Mesenchymal stem cell (in vitro differentiated cells and primary cell): ENCODE measurements around the gene SLC35B3.

Experiments
- DNase-seq: peaks from one replicate; pipeline ENCODE4 v3.0.0-alpha.2; 2013
- H2AFZ ChIP-seq: one replicate; pipeline ENCODE4 v1.6.1; 2013; ENCODE audit warnings: low read depth, mild to moderate bottlenecking, control low read depth, inconsistent platforms, low read length, moderate library complexity
- H2AK5ac ChIP-seq: 2 replicates; pipeline ENCODE4 v1.6.1; 2013; ENCODE audit warnings: low read length, moderate library complexity, mild to moderate bottlenecking, inconsistent platforms; ENCODE audit not compliant: severe bottlenecking
- H2BK120ac ChIP-seq: one replicate; pipeline ENCODE4 v1.6.1; 2013; ENCODE audit warnings: low read depth, mild to moderate bottlenecking, inconsistent platforms, low read length, moderate library complexity
- H2BK12ac ChIP-seq, 2 experiments: one replicate each; pipeline ENCODE4 v1.6.1; 2013; ENCODE audit warnings: inconsistent platforms in 2 of 2, low read length in 2 of 2, mild to moderate bottlenecking in 2 of 2, moderate library complexity in 2 of 2, control low read depth in 1 of 2
- H2BK15ac ChIP-seq: one replicate; pipeline ENCODE4 v1.6.1; 2013; ENCODE audit warnings: mild to moderate bottlenecking, low read depth, inconsistent platforms; ENCODE audit not compliant: poor library complexity, severe bottlenecking
- H2BK5ac ChIP-seq: 2 replicates; pipeline ENCODE4 v1.6.1; 2013; ENCODE audit warnings: low read depth, mild to moderate bottlenecking, low read length, control low read depth, inconsistent platforms; ENCODE audit not compliant: poor library complexity, severe bottlenecking
- H3K14ac ChIP-seq, 2 experiments: one replicate each; pipeline ENCODE4 v1.6.1; 2013; ENCODE audit warnings: inconsistent platforms in 2 of 2, low read length in 2 of 2, control low read depth in 1 of 2, mild to moderate bottlenecking in 1 of 2, moderate library complexity in 1 of 2
- H3K18ac ChIP-seq, 2 experiments: one replicate each; pipeline ENCODE4 v1.6.1; 2013; ENCODE audit warnings: inconsistent platforms in 2 of 2, low read length in 2 of 2, control low read depth in 1 of 2, low read depth in 1 of 2, mild to moderate bottlenecking in 1 of 2
- H3K23ac ChIP-seq, 2 experiments: one replicate each; pipeline ENCODE4 v1.6.1; 2013; ENCODE audit warnings: inconsistent platforms in 2 of 2, low read length in 2 of 2, mild to moderate bottlenecking in 2 of 2, moderate library complexity in 2 of 2, control low read depth in 1 of 2
- H3K27ac ChIP-seq: 2 replicates; pipeline ENCODE4 v1.5.1; 2013; ENCODE audit warnings: mild to moderate bottlenecking, moderate library complexity, low read length, control low read depth, inconsistent platforms; ENCODE audit not compliant: poor library complexity, severe bottlenecking
- H3K27me3 ChIP-seq, 2 experiments: 2 replicates each; pipeline versions ENCODE4 v1.6.1 to v1.7.0; 2013; ENCODE audit warnings: low read length in 2 of 2, mild to moderate bottlenecking in 2 of 2, moderate library complexity in 2 of 2, control low read depth in 1 of 2, inconsistent platforms in 1 of 2; ENCODE audit not compliant: control insufficient read depth in 1 of 2, insufficient read depth in 1 of 2
- H3K36me3 ChIP-seq, 2 experiments: 2 replicates each; pipeline versions ENCODE4 v1.6.1 to v1.7.0; 2013; ENCODE audit warnings: low read length in 2 of 2, control low read depth in 1 of 2, inconsistent platforms in 1 of 2, low read depth in 1 of 2, mild to moderate bottlenecking in 1 of 2; ENCODE audit not compliant: insufficient read depth in 2 of 2, control insufficient read depth in 1 of 2
- H3K4ac ChIP-seq, 2 experiments: one replicate each; pipeline ENCODE4 v1.6.1; 2013; ENCODE audit warnings: inconsistent platforms in 2 of 2, low read length in 2 of 2, mild to moderate bottlenecking in 2 of 2, moderate library complexity in 2 of 2, control low read depth in 1 of 2, low read depth in 1 of 2
- H3K4me1 ChIP-seq: 2 replicates; pipeline ENCODE4 v1.6.1; 2013; ENCODE audit warnings: low read depth, low read length, control low read depth; ENCODE audit not compliant: control insufficient read depth, insufficient read depth
- H3K4me2 ChIP-seq: 2 replicates; pipeline ENCODE4 v1.6.1; 2013; ENCODE audit warnings: low read length, mild to moderate bottlenecking, inconsistent platforms; ENCODE audit not compliant: poor library complexity, severe bottlenecking
- H3K4me3 ChIP-seq, 2 experiments: 2 replicates each; pipeline versions ENCODE4 v1.5.1 to v1.7.0; 2013; ENCODE audit warnings: low read length in 2 of 2, mild to moderate bottlenecking in 2 of 2, control low read depth in 1 of 2, low read depth in 1 of 2; ENCODE audit not compliant: insufficient read depth in 1 of 2
- H3K79me1 ChIP-seq: replicated peaks from 2 replicates; pipeline ENCODE4 v1.6.1; 2013; ENCODE audit warnings: mild to moderate bottlenecking, control low read depth, low read length, inconsistent platforms; ENCODE audit not compliant: poor library complexity, severe bottlenecking
- H3K9ac ChIP-seq: 2 replicates; pipeline ENCODE4 v1.7.0; 2013; ENCODE audit warnings: mild to moderate bottlenecking, low read length, moderate library complexity
- H3K9me3 ChIP-seq: 2 replicates; pipeline ENCODE4 v1.7.0; 2013; ENCODE audit warnings: mild to moderate bottlenecking, low read length; ENCODE audit not compliant: control insufficient read depth
- H4K8ac ChIP-seq: one replicate; pipeline ENCODE4 v1.6.1; 2013; ENCODE audit warnings: inconsistent platforms, mild to moderate bottlenecking, low read length, moderate library complexity
- H4K91ac ChIP-seq: one replicate; pipeline ENCODE4 v1.6.1; 2013; ENCODE audit warnings: mild to moderate bottlenecking, low read length, inconsistent platforms
- WGBS: methylation state at CpG from one replicate; pipeline ENCODE4 v1.1.7; 2013; ENCODE audit warnings: mixed read lengths; 5-methylcytosine and 5-hydroxymethylcytosine counted together

The SLC35B3 gene

DNA sequence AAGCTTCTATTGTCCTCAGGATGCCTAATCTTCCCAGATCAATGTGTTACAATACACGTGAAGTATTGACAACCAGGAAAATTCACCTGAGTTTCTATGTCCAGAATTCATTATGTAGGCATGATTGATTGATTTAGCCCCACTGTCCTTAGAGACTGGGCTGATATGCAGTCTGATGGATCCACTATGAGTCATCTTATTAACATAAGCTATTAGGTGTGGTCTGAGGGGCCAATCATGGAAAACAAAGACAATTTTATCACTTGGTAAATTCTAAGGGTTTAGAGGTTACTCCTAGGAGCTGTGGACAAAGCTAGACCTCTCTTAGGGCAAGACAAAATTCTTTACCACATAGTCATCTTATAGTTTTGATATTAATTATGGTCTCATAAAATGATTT is 41.3 kb upstream of the SLC35B3 start:
- Histone ChIP-seq H3K4me3 (no peak overlapping the region), H3K79me1 (no peaks in the 10 kb centered on the region), H2BK12ac (no peak overlapping the region), H2BK120ac (no peak overlapping the region), H3K9me3 (peaks cover 6% of the 10 kb centered on the region), H2AFZ (no peak overlapping the region), H2BK5ac (no peak overlapping the region), H3K27ac (no peak overlapping the region), H4K91ac (no peak overlapping the region), H4K8ac (no peak overlapping the region), H3K4ac (no peak overlapping the region), H3K18ac (no peak overlapping the region), H2AK5ac (no peak overlapping the region), H3K23ac (no peak overlapping the region), H3K27me3 (no peaks in the 10 kb centered on the region), H3K36me3 (no peaks in the 10 kb centered on the region), H3K9ac (no peak overlapping the region), H3K14ac (no peak overlapping the region), H2BK15ac (no peak overlapping the region), H3K4me1 (no peaks in the 10 kb centered on the region), H3K4me2 (no peak overlapping the region)
- no CpG with 5 or more reads among the region's 1 CpG for WGBS
- DNase-seq = no peak

DNA sequence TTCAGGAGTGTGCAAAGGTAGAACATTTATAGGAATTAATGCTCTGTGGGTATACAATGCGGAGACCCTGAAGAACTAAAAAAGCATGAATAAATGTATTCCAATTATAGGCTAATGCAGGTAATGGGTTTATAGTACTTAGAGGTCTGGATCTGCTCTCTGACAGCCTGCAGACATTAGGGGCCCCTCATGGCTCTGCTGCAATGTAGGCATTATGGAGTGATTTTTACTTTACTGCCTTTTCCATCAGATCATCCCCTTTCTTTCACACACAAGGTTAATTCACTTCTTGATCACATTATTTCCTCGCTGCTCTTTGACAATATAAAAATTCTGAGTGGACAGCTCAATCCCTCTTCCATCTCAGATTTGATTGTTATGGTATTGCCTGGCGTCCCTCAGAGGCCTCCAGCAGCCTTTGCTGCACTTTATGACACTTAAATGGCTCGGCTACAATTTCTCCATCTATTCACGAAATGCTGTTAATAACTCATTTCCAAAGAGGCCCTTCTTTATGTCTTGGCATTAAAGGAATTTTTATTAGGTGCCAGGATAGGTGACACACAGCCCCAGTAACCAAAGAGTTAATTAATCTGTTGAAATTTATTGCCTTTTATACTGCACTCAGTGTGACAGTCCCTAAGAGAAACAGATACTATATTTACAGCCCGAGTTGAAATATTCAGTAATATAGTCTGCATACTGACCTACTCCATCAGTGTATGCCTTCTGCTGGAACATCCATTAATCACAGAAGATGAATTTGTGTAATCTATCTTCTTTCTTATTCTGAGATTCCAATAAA is 33.4 kb upstream of the SLC35B3 start:
- H3K4me3 ChIP-seq = no peak overlapping the region
- no peak for DNase-seq
- H4K8ac ChIP-seq = no peak overlapping the region
- H3K23ac ChIP-seq = no peak overlapping the region
- no peaks in the 10 kb centered on the region for H3K4me1 ChIP-seq
- H3K27me3 ChIP-seq = no peaks in the 10 kb centered on the region
- H3K18ac ChIP-seq = no peak overlapping the region
- H3K4ac ChIP-seq = no peak overlapping the region
- no peak overlapping the region for H3K27ac ChIP-seq
- H2AK5ac ChIP-seq = no peak overlapping the region
- no peak overlapping the region for H4K91ac ChIP-seq
- no peaks in the 10 kb centered on the region for H3K79me1 ChIP-seq
- H3K9ac ChIP-seq = no peak overlapping the region
- no peak overlapping the region for H2BK15ac ChIP-seq
- no peak overlapping the region for H2AFZ ChIP-seq
- H2BK120ac ChIP-seq = no peak overlapping the region
- H2BK12ac ChIP-seq = no peak overlapping the region
- no peak overlapping the region for H2BK5ac ChIP-seq
- 79% methylated on average over 5 of the region's 6 CpGs for WGBS
- H3K36me3 ChIP-seq = no peaks in the 10 kb centered on the region
- no peak overlapping the region for H3K4me2 ChIP-seq
- H3K9me3 ChIP-seq = no peaks in the 10 kb centered on the region
- no peak overlapping the region for H3K14ac ChIP-seq

DNA sequence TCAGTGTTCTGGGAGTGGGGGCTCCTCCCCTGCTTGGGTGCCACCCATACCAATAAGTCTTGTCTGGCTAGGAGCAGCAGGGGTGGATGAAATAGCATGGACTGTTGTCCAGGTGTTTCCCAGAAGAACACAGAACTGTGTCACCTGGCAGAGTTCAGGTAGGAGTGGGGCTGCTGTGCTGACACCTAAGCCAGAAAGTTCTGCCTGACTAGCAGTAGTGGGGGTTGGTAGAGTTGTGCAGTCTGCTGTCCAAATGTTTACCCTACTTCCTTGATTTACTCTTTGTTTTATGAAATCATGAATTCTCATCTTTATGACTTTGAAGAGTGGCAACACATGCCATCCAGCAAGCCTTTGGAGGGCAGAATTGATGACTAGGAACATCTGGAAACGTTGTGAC is 27.3 kb upstream of the SLC35B3 start:
- no peak overlapping the region for H2BK120ac ChIP-seq
- H2AK5ac ChIP-seq = no peak overlapping the region
- no peaks in the 10 kb centered on the region for H3K4me1 ChIP-seq
- H3K9ac ChIP-seq = no peak overlapping the region
- H2BK5ac ChIP-seq = no peak overlapping the region
- no peak overlapping the region for H3K14ac ChIP-seq
- H3K23ac ChIP-seq = no peak overlapping the region
- H3K36me3 ChIP-seq = no peaks in the 10 kb centered on the region
- no peaks in the 10 kb centered on the region for H3K27me3 ChIP-seq
- no peak overlapping the region for H2AFZ ChIP-seq
- H3K4me2 ChIP-seq = no peak overlapping the region
- no peak overlapping the region for H4K8ac ChIP-seq
- H2BK12ac ChIP-seq = no peak overlapping the region
- no peak overlapping the region for H4K91ac ChIP-seq
- no peak overlapping the region for H3K4ac ChIP-seq
- H3K27ac ChIP-seq = no peak overlapping the region
- no CpG with 5 or more reads among the region's 1 CpG for WGBS
- peaks cover 1% of the 10 kb centered on the region for H3K79me1 ChIP-seq
- no peak overlapping the region for H3K18ac ChIP-seq
- H3K4me3 ChIP-seq = no peak overlapping the region
- no peak for DNase-seq
- no peaks in the 10 kb centered on the region for H3K9me3 ChIP-seq
- no peak overlapping the region for H2BK15ac ChIP-seq

DNA sequence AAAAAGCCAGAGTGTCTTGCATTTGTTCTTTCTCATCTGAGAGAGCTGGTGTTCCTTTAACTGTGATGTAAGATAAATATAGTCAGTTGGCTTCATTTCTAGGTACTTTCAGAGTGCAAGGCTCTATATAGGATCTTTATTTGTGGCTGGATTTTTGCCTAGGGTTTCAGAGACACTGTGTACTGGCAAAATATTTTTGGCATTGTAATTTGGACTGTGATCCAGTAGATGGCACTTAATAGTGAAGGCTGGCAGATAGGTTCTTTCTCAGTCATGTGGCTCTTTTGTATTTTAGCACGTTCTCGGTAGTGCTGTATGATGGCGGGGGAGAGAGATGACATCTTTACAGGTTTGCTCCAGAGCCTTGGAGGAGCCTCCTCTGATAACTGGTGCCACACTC is 26.8 kb upstream of the SLC35B3 start:
- H3K4me3 ChIP-seq = no peak overlapping the region
- H2AK5ac ChIP-seq = no peak overlapping the region
- H2BK15ac ChIP-seq = no peak overlapping the region
- no peaks in the 10 kb centered on the region for H3K27me3 ChIP-seq
- H2BK5ac ChIP-seq = no peak overlapping the region
- no peak for DNase-seq
- H3K4ac ChIP-seq = no peak overlapping the region
- no peak overlapping the region for H4K91ac ChIP-seq
- H3K36me3 ChIP-seq = no peaks in the 10 kb centered on the region
- H2BK120ac ChIP-seq = no peak overlapping the region
- no peaks in the 10 kb centered on the region for H3K9me3 ChIP-seq
- H3K27ac ChIP-seq = no peak overlapping the region
- H2AFZ ChIP-seq = no peak overlapping the region
- no peak overlapping the region for H3K14ac ChIP-seq
- H3K79me1 ChIP-seq = peaks cover 1% of the 10 kb centered on the region
- H3K9ac ChIP-seq = no peak overlapping the region
- H3K23ac ChIP-seq = no peak overlapping the region
- WGBS = 88% methylated on average over 3 of the region's 3 CpGs
- no peak overlapping the region for H3K4me2 ChIP-seq
- no peaks in the 10 kb centered on the region for H3K4me1 ChIP-seq
- no peak overlapping the region for H4K8ac ChIP-seq
- H2BK12ac ChIP-seq = no peak overlapping the region
- no peak overlapping the region for H3K18ac ChIP-seq
